ENCODE data around the gene SLC2A5.

DNA sequence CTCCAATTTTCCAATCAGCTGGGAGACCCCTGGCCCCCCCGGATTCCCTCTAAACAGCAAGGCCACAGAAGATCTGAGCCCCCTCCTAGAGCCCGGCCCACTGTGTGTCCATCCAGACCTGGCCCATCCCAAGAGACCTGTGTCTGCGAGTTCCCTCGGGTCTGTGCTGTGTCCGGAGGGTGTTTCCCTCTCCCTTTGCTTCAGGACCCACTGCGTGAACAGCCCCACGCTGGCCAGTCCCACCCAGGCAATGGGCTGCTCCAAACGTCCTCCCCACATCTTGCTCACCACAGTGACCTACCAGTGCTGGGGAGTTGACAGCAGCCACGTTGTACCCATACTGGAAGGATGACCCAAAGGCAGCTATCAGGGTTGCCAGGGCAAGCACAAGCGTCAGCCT lies 11.6 kb downstream of the SLC2A5 start:
- TF ChIP-seq YBX1 (IDR thresholded peaks at IDR 0.05) (no peak), BACH1 (tag; IDR thresholded peaks at IDR 0.05) (no peak), ZNF699 (CRISPR knock-in tag; IDR thresholded peaks at IDR 0.05; ENCODE audit: insufficient replicate concordance) (no peak)
